Cardiac fibroblast (primary cell): ENCODE results near the gene NCCRP1.
A peak's percentile ranks its signal among the peaks of the same experiment; 100 is the strongest.

Experiments
- DNase-seq, 2 donors: peaks; one replicate each; pipeline versions ENCODE4 v3.0.0 to v3.0.0-alpha.2; 2010; ENCODE audit warnings: low read depth in 2 of 2
- H3K4me3 ChIP-seq, 2 donors: replicated peaks in 1 of 2; 1 replicate in 1 of 2; 2 replicates in 1 of 2; pipeline ENCODE4 v1.5.1; 2011; ENCODE audit warnings: low read depth in 2 of 2, low read length in 2 of 2, mild to moderate bottlenecking in 2 of 2, moderate library complexity in 1 of 2
- CTCF ChIP-seq: IDR thresholded peaks from one replicate; pipeline ENCODE4 v1.5.1; 2011; ENCODE audit warnings: low read depth, mild to moderate bottlenecking, low read length, inconsistent platforms

Gene NCCRP1

GRCh38 chr19:39188960-39189359 lies 7.8 kb upstream of the NCCRP1 start:
- H3K4me3 ChIP-seq = no peak overlapping the region
- TF ChIP-seq CTCF = no peak

GRCh38 chr19:39190768-39191167 lies 6.0 kb upstream of the NCCRP1 start:
- DNase-seq = no peak
- H3K4me3 ChIP-seq = no peak overlapping the region
- no peak for TF ChIP-seq CTCF

More at GRCh38 chr19:39188960-39189359, 7.8 kb upstream of the NCCRP1 start:
- DNase-seq = no peak

- H3K4me3 ChIP-seq = no peak overlapping the region
- TF ChIP-seq CTCF = no peak
- DNase-seq = peak in 1 of 2 donors; percentile 31
Measured at GRCh38 chr19:39192846-39193245, 3.9 kb upstream of the NCCRP1 start.

- peak in 1 of 2 donors; percentile 65 for DNase-seq
- no peak overlapping the region for H3K4me3 ChIP-seq
- TF ChIP-seq CTCF = no peak
Measured at GRCh38 chr19:39193803-39194202, 3.0 kb upstream of the NCCRP1 start.

GRCh38 chr19:39194832-39195542 lies 1.8 kb upstream of the NCCRP1 start:
- no peak for TF ChIP-seq CTCF
- H3K4me3 ChIP-seq = no peak overlapping the region
- no peak for DNase-seq

GRCh38 chr19:39195755-39196154 lies 1.0 kb upstream of the NCCRP1 start:
- DNase-seq = no peak
- no peak overlapping the region for H3K4me3 ChIP-seq
- TF ChIP-seq CTCF = no peak

- no peak for TF ChIP-seq CTCF
- DNase-seq = no peak
Measured at GRCh38 chr19:39196320-39196719, 444 bp upstream of the NCCRP1 start.

More at GRCh38 chr19:39196320-39196719, 444 bp upstream of the NCCRP1 start:
- H3K4me3 ChIP-seq = no peak overlapping the region
